ENCODE data around the gene SPTB.

The SPTB gene

DNA sequence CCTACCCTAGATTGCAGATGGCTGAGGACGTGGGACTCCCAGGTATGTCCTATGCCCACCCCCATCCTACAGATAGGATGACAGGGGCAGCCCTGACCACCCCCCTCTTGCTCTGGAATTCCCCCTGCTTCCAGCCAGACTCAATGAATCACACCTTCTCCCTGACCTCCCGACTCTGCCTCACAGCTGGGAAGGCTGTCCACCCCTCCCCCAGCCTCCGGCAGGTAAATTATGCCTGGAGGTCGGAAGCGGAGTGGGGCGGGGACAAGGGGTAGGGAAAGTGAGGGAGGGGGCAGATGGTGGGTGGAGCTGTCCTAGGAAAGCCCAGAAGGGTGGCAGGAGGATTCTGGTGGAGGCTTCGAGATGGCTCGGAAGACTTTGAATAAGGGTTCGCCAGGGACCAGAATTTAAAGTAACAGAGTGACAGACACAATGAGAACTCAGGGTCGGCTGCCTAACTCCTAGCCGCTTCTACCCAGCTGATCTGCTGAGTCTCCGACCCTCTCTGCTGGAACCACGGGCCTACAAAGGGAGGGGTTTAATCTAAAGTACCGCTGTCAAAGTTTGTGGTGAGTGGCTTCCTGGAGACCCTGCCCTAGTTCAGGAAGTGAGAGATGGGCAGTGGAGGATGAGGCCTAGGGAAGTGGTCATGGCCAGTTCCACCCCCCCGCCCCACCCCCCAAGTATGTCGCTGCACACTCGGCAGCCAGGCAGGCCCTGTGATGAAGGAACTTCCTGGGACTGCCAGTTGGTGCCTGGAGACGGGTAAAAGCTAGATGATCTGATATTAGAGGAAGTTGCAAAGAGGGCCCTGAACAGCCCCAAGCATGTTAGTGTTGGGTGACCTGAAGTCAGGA, 171.3 kb downstream of the SPTB start:
- no peak for DNase-seq (ENCODE audit: low spot score)

- no peak for DNase-seq (ENCODE audit: low spot score)
These were observed 172.0 kb downstream of the SPTB start for GRCh38 chr14:64707661-64708060.

- DNase-seq (ENCODE audit: low spot score): no peak
These were observed 173.0 kb downstream of the SPTB start for GRCh38 chr14:64706593-64707193.

DNA sequence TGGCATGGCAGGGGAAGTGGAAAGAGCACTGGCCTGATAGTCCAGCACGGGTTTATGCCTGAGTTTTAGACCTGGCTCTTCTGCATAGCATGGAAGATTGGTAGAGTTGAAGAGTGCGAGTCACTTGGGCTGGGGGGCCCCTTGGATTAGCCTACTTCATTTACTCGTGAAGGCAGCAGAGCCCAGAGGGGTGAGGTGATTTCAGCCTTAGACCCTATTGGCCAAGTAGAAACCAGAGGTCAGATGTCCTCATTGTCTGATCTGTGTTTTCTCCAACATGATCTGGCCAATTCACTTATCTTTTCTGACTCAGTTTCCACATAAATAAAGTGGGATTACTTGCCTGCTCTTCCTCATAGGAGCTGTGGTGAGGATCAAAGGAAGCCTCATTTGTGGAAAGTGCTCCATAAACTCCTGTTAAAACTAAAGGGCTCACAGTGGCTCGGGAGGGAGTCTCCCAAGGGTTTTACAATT, 173.6 kb downstream of the SPTB start:
- DNase-seq (ENCODE audit: low spot score): no peak

GRCh38 chr14:64705381-64706118, 174.2 kb downstream of the SPTB start:
- DNase-seq (ENCODE audit: low spot score): no peak

- DNase-seq (ENCODE audit: low spot score): peak; percentile 64
These were observed 174.8 kb downstream of the SPTB start for GRCh38 chr14:64704743-64705380.

- peak; percentile 77 for DNase-seq (ENCODE audit: low spot score)
These were observed 175.5 kb downstream of the SPTB start, which contains the start of gene PLEKHG3 for GRCh38 chr14:64704143-64704742. TSS of gene PLEKHG3 (plus strand) at chr14:64704424. CDS start at chr14:64727632, 23,208 bp downstream.

- DNase-seq (ENCODE audit: low spot score): no peak
These were observed 176.1 kb downstream of the SPTB start for GRCh38 chr14:64703395-64704142.

- no peak for DNase-seq (ENCODE audit: low spot score)
These were observed 177.0 kb downstream of the SPTB start for GRCh38 chr14:64702493-64703394.

DNA sequence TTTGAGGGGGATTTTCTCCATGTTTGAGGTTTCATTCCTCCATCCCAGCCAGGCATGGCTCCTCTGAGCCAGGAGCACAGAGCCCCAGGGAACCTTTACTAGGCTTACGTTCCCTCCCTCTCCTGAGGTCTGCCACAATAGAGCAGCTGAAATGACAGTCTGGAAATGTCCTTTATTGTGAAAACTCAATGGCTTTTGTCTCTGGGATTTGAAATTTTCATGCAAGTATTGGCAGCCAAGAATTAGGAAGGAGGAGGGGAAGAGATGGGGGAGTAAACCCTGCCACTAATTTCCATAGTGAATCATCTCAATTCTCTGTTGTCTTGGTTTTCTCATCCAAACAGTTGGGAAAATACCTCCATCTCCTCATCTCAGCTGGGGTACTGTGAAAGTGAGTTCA, 178.0 kb downstream of the SPTB start:
- DNase-seq (ENCODE audit: low spot score): no peak

- no peak for DNase-seq (ENCODE audit: low spot score)
These were observed 178.8 kb downstream of the SPTB start for GRCh38 chr14:64700894-64701293.

DNA sequence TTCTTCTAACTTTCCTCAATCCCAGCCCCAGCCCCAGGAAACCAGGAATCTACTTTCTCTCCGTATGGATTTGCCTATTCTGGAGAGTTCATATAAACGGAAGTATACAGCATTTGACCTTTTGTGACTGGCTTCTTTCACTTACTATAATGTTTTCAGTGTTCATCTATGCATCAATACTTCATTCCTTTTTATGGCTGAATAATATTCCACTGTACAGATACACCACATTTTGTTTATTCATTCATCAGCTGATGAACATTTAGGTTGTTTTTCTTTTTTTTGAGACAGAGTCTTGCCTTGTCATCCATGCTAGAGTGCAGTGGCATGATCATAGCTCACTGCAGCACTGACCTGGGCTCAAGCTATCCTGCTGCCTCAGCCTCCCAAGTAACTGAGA, 179.4 kb downstream of the SPTB start:
- DNase-seq (ENCODE audit: low spot score): no peak

- no peak for DNase-seq (ENCODE audit: low spot score)
These were observed 180.8 kb downstream of the SPTB start for GRCh38 chr14:64698903-64699302.

- DNase-seq (ENCODE audit: low spot score): no peak
These were observed 183.3 kb downstream of the SPTB start for GRCh38 chr14:64696355-64696857.

Measured in D341Med (cell line).